Progenitor cell of endocrine pancreas (in vitro differentiated cells): ENCODE data around the gene MAP3K7. TPM values are rescaled to one million over a fixed set of nuclear protein-coding genes. Genes with fewer than 3 reads are reported as not detected.

Experiments
- DNase-seq: peaks from one replicate; pipeline ENCODE4 v3.0.0; 2021; ENCODE audit warnings: low spot score; ENCODE audit not compliant: unreplicated experiment
- H3K27ac Mint-ChIP-seq: 2 replicates; pipeline ENCODE4 v1.8.0; 2021; ENCODE audit warnings: mild to moderate bottlenecking, moderate library complexity, mixed read lengths
- H3K27me3 Mint-ChIP-seq: 2 replicates; pipeline ENCODE4 v1.8.0; 2021; ENCODE audit warnings: mixed read lengths
- H3K36me3 Mint-ChIP-seq: 2 replicates; pipeline ENCODE4 v1.8.0; 2022; ENCODE audit warnings: mixed read lengths; ENCODE audit not compliant: insufficient read depth
- H3K4me1 Mint-ChIP-seq: 2 replicates; pipeline ENCODE4 v1.8.0; 2021; ENCODE audit warnings: low read depth, mixed read lengths
- H3K4me3 Mint-ChIP-seq: 2 replicates; pipeline ENCODE4 v1.8.0; 2021; ENCODE audit warnings: low read depth, mild to moderate bottlenecking, moderate library complexity, mixed read lengths
- H3K9me3 Mint-ChIP-seq: 2 replicates; pipeline ENCODE4 v1.8.0; 2021; ENCODE audit warnings: low read depth, mixed read lengths
- total RNA-seq: library from RNA; stranded (reverse); gene quantifications from 2 replicates; pipeline ENCODE4 v1.2.1, GENCODE V29; 2021
- TF ChIP-seq, protein P1 (sequence below): fragments of 200-600 bp; sonication (generic); IDR thresholded peaks from one replicate; pipeline ENCODE4 v1.5.0; 2021; ENCODE audit warnings: antibody characterized with exemption, mild to moderate bottlenecking; ENCODE audit not compliant: unreplicated experiment

The MAP3K7 gene
- total RNA-seq, 1 donor from 2014 or later = 41.6 TPM

DNA sequence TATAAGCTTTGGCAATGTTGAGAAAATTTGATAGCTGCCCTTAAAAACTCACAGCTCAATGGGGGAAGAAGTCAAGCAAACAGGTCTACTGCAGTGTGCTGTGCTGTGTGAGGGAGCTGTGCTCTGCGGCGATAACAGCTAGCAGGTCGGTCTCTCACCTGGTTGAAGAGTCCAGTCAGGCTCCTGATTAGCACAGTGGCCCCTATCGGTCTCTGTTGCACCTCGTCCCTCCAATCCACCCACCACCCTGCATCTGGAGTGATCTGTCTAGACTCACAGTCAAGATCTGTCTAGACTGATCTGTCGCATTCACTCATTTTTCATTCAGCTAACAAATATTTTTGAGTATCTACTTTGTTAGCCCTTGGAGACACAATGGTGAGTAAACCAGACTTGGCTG lies 94.1 kb downstream of the MAP3K7 start:
- Mint-ChIP-seq H3K4me3 (no peak overlapping the region), H3K9me3 (no peaks in the 10 kb centered on the region), H3K27ac (no peak overlapping the region), H3K27me3 (peaks cover 3% of the 10 kb centered on the region), H3K36me3 (no peaks in the 10 kb centered on the region), H3K4me1 (no peaks in the 10 kb centered on the region)
- DNase-seq = no peak
- TF ChIP-seq, protein P1, sequence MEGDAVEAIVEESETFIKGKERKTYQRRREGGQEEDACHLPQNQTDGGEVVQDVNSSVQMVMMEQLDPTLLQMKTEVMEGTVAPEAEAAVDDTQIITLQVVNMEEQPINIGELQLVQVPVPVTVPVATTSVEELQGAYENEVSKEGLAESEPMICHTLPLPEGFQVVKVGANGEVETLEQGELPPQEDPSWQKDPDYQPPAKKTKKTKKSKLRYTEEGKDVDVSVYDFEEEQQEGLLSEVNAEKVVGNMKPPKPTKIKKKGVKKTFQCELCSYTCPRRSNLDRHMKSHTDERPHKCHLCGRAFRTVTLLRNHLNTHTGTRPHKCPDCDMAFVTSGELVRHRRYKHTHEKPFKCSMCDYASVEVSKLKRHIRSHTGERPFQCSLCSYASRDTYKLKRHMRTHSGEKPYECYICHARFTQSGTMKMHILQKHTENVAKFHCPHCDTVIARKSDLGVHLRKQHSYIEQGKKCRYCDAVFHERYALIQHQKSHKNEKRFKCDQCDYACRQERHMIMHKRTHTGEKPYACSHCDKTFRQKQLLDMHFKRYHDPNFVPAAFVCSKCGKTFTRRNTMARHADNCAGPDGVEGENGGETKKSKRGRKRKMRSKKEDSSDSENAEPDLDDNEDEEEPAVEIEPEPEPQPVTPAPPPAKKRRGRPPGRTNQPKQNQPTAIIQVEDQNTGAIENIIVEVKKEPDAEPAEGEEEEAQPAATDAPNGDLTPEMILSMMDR = no peak

DNA sequence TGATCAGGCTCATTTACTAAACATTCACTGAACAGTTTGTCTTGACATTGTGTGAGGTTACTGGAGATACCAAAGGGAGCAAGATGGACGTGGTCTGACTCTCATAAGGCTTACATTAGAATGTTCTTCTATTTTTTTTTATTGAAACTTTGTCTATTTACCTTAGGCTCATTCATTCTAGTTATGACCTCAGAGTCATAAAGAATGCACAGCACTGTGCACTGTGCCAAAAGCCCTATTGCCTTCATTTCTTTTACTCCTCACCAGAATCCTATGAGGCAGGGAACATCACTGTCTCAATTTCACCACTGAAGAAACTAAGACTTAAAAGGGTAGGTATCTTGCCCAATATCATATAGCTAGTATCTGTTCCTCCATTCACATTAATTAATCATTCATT lies 94.5 kb downstream of the MAP3K7 start:
- Mint-ChIP-seq H3K4me3 (no peak overlapping the region), H3K4me1 (no peaks in the 10 kb centered on the region), H3K36me3 (no peaks in the 10 kb centered on the region), H3K27ac (no peak overlapping the region), H3K9me3 (no peaks in the 10 kb centered on the region), H3K27me3 (peaks cover 3% of the 10 kb centered on the region)
- TF ChIP-seq, protein P1 = no peak
- no peak for DNase-seq

DNA sequence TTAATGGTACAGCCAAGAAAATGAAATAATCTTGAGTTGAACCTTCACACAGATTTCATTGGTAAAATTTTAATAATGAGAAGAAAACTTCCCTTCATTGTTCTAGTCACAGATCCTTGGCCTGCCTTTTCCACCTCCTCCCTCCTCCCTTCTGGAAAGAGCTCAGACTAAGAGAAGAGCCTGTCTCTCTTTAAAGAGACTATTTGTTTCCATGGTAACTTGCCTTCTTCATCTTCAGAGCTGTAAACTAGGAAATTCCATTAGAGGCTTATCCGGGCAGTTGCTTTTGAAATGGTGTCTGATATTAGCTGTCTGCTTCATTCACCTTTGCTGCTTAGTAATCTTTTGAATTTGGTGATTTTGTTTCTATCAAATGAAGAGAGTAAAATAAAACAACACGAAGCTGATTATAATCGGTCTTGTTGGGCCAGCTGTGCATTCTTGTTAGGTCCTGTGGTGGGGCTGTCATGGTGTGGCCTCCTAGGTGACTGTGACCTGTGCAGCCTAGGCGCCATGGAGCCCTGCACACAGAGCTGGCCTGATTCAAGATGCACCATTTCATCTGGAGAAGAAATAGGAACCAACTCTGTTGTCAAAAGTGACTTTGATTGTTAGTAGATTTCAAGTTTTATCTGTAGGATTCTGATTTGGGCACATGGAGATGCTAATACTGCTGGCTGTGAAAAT lies 96.7 kb downstream of the MAP3K7 start:
- Mint-ChIP-seq H3K27me3 (peaks cover 3% of the 10 kb centered on the region), H3K36me3 (no peaks in the 10 kb centered on the region), H3K9me3 (peaks cover 3% of the 10 kb centered on the region), H3K27ac (no peak overlapping the region), H3K4me3 (no peak overlapping the region), H3K4me1 (no peaks in the 10 kb centered on the region)
- TF ChIP-seq, protein P1 = no peak
- DNase-seq = no peak

DNA sequence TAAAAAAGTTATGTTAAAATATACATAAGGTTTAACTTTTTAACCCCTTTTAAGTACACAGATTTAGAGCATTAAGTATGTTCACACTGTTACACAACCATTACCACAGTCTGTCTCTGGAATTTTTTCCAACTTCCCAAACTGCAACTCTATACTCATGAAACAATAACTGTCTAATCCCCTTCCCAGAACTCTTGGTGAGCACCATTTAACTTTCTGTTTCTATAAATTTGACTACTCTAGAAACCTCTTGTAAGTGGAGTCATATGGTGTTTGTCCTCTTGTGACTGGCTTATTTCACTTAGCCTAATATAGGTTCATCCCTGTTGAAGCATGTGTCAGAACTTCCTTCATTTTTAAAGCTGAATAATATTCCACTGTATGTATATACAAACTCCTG lies 98.1 kb downstream of the MAP3K7 start:
- Mint-ChIP-seq H3K27me3 (peaks cover 3% of the 10 kb centered on the region), H3K9me3 (peaks cover 3% of the 10 kb centered on the region), H3K36me3 (no peaks in the 10 kb centered on the region), H3K27ac (no peak overlapping the region), H3K4me3 (no peak overlapping the region), H3K4me1 (no peaks in the 10 kb centered on the region)
- no peak for DNase-seq
- TF ChIP-seq, protein P1 = no peak

DNA sequence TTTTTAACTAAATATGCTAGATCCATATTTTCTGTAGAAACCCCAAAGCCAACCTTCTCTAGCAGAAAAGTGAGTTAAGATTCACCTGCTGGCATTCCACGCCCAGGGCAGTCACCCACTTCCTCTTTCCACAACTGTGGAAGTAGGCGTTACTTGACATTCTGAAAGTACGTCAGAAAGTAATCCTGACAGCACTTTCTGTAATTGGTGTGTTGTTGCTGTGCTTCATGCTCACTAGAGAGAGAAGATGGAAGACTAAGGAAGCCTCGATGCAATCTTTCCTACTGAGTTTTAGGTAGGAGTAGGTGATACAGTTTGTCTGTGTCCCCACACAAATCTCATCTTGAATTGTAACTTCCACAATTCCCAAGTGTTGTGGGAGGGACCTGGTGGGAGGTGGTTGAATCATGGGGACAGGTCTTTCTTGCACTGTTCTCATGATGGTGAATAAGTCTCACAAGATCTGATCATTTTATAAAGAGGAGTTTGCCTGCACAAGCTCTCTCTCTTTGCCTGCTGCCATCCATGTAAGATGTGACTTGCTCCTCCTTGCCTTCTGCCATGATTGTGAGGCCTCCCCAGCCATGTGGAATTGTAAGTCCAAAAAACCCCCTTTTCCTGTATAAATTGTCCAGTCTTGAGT lies 101.1 kb downstream of the MAP3K7 start:
- TF ChIP-seq, protein P1 = no peak
- no peaks in the 10 kb centered on the region for H3K36me3 Mint-ChIP-seq
- no peak for DNase-seq
- no peak overlapping the region for H3K4me3 Mint-ChIP-seq
- H3K27ac Mint-ChIP-seq = no peak overlapping the region
- peaks cover 3% of the 10 kb centered on the region for H3K9me3 Mint-ChIP-seq
- H3K27me3 Mint-ChIP-seq = peaks cover 1% of the 10 kb centered on the region
- no peaks in the 10 kb centered on the region for H3K4me1 Mint-ChIP-seq
